GM12878 (cell line): ENCODE data around the gene EFHC1. TPM values are rescaled to one million over a fixed set of nuclear protein-coding genes. Genes with fewer than 3 reads are reported as not detected.

Source experiments
- ATAC-seq: fragments of 200-7000 bp; cut with Tn5 transposase; 3 replicates; pipeline ENCODE4 v1.9.1; 2020; ENCODE audit warnings: mild to moderate bottlenecking, moderate library complexity
- BruUV-seq: library from RNA; stranded (reverse); fragments of 400-500 nt; replicated peaks from 2 replicates; lab custom pipeline; 2021; lab: Mats Ljungman, UMichigan
- CTCF ChIA-PET: fragments of 300-600 bp; sonication (Branson Sonifier 250); formaldehyde crosslinking; extraction: SDS; loops from one replicate; lab custom pipeline; 2021; ENCODE audit warnings: inconsistent platforms; lab: Yijun Ruan, JAX
- POLR2A ChIA-PET: fragments of 350-600 bp; formaldehyde crosslinking; extraction: SDS; loops from one replicate; lab custom pipeline; 2021; ENCODE audit warnings: inconsistent platforms; lab: Charles Lee
- RAD21 ChIA-PET: fragments of 300-600 bp; sonication (Branson Sonifier 250); formaldehyde crosslinking; loops from one replicate; lab custom pipeline; 2023; ENCODE audit warnings: antibody characterized with exemption; ENCODE audit not compliant: unreplicated experiment; lab: Charles Lee
- SMC1A ChIA-PET: fragments of 300-600 bp; sonication (Branson Sonifier 250); formaldehyde crosslinking; loops from one replicate; lab custom pipeline; 2023; ENCODE audit not compliant: unreplicated experiment, uncharacterized antibody; lab: Charles Lee
- DNase-seq: peaks from one replicate; pipeline ENCODE4 v3.0.0-alpha.2; 2011; ENCODE audit warnings: low read depth, low spot score
- FAIRE-seq: peaks from 3 replicates; lab custom pipeline; 2011; peaks lifted over from hg19 to GRCh38; lab: Jason Lieb, UNC
- H2AFZ ChIP-seq: 2 replicates; pipeline ENCODE4 v1.6.0; 2011; ENCODE audit warnings: low read depth, low read length, control low read depth; ENCODE audit not compliant: control insufficient read depth
- H3K27ac ChIP-seq: 2 replicates; pipeline ENCODE4 v1.5.1; 2011; ENCODE audit warnings: control low read depth; ENCODE audit not compliant: control insufficient read depth, insufficient read depth
- H3K27me3 ChIP-seq, 2 experiments: replicated peaks in 1 of 2; 2 replicates each; pipeline versions ENCODE4 v1.6.0 to v1.6.1; 2011; ENCODE audit warnings: low read length in 1 of 2; ENCODE audit not compliant: control insufficient read depth in 2 of 2, insufficient read depth in 2 of 2
- H3K36me3 ChIP-seq, 2 experiments: 2 replicates each; pipeline ENCODE4 v1.5.1; 2011; ENCODE audit warnings: low read length in 1 of 2; ENCODE audit not compliant: control insufficient read depth in 2 of 2, insufficient read depth in 2 of 2
- H3K4me1 ChIP-seq: 2 replicates; pipeline ENCODE4 v1.6.1; 2011; ENCODE audit warnings: mild to moderate bottlenecking, low read length, moderate library complexity, mixed read lengths; ENCODE audit not compliant: control insufficient read depth, insufficient read depth
- H3K4me2 ChIP-seq: 2 replicates; pipeline ENCODE4 v1.6.0; 2011; ENCODE audit warnings: control low read depth; ENCODE audit not compliant: control insufficient read depth, insufficient read depth
- H3K4me3 ChIP-seq: fragments of 200-600 bp; sonication (generic); 2 replicates; pipeline ENCODE4 v1.5.1; 2016
- H3K79me2 ChIP-seq: 2 replicates; pipeline ENCODE4 v1.6.0; 2011; ENCODE audit warnings: low read length; ENCODE audit not compliant: control insufficient read depth, insufficient read depth
- H3K9ac ChIP-seq: 2 replicates; pipeline ENCODE4 v1.8.0; 2011; ENCODE audit warnings: low read length, control low read depth, mixed read lengths; ENCODE audit not compliant: control insufficient read depth, insufficient read depth
- H3K9me3 ChIP-seq: replicated peaks from 3 replicates; pipeline ENCODE4 v1.5.1; 2011; ENCODE audit warnings: mild to moderate bottlenecking, low read length; ENCODE audit not compliant: control insufficient read depth, insufficient read depth
- H4K20me1 ChIP-seq: 2 replicates; pipeline ENCODE4 v1.6.0; 2011; ENCODE audit not compliant: control insufficient read depth, insufficient read depth
- ATF7 ChIP-seq: fragments of 450-650 bp; IDR thresholded peaks from 2 replicates; pipeline ENCODE4 v1.6.1; 2016; ENCODE audit warnings: low read depth, mild to moderate bottlenecking
- CHD2 ChIP-seq: IDR thresholded peaks from 2 replicates; pipeline ENCODE4 v1.6.1; 2011; ENCODE audit warnings: low read depth, low read length, improper control_type of control experiment, borderline replicate concordance
- EED ChIP-seq: sonication (generic); IDR thresholded peaks from 2 replicates; pipeline ENCODE4 v1.6.1; 2016; ENCODE audit warnings: antibody characterized with exemption, low read depth
- GABPA ChIP-seq: IDR thresholded peaks from 2 replicates; pipeline ENCODE4 v1.6.1; 2014; ENCODE audit warnings: antibody characterized with exemption, low read depth, mild to moderate bottlenecking, inconsistent platforms
- HCFC1 ChIP-seq: fragments of 150-350 bp; IDR thresholded peaks from 2 replicates; pipeline ENCODE4 v1.6.1; 2014; ENCODE audit warnings: low read length
- KLF5 ChIP-seq: fragments of 450-650 bp; IDR thresholded peaks from 2 replicates; pipeline ENCODE4 v1.6.1; 2014; ENCODE audit warnings: mild to moderate bottlenecking; ENCODE audit not compliant: partially characterized antibody
- NFXL1 ChIP-seq: fragments of 450-650 bp; IDR thresholded peaks from 2 replicates; pipeline ENCODE4 v1.6.1; 2017; ENCODE audit warnings: antibody characterized with exemption, mild to moderate bottlenecking, borderline replicate concordance
- NKRF ChIP-seq: fragments of 450-650 bp; conservative IDR thresholded peaks from 2 replicates; pipeline ENCODE4 v1.6.1; 2017; ENCODE audit warnings: mild to moderate bottlenecking, moderate library complexity
- NR2C1 ChIP-seq: fragments of 450-650 bp; IDR thresholded peaks from 2 replicates; pipeline ENCODE4 v1.6.1; 2017; ENCODE audit warnings: antibody characterized with exemption, mild to moderate bottlenecking, moderate library complexity
- NR2C2 ChIP-seq: IDR thresholded peaks from 2 replicates; pipeline ENCODE4 v1.6.1; 2011; ENCODE audit warnings: borderline replicate concordance, low read depth; ENCODE audit not compliant: control insufficient read depth, insufficient read length
- POLR2AphosphoS5 ChIP-seq: IDR thresholded peaks from 2 replicates; pipeline ENCODE4 v1.6.1; 2011; ENCODE audit warnings: mild to moderate bottlenecking, low read length, inconsistent platforms
- RAD51 ChIP-seq: fragments of 450-650 bp; IDR thresholded peaks from 2 replicates; pipeline ENCODE4 v1.6.1; 2016; ENCODE audit warnings: moderate library complexity, mild to moderate bottlenecking, inconsistent platforms
- RB1 ChIP-seq: fragments of 450-650 bp; formaldehyde crosslinking; IDR thresholded peaks from 2 replicates; pipeline ENCODE4 v1.6.1; 2017; ENCODE audit warnings: mild to moderate bottlenecking, borderline replicate concordance
- SMARCA5 ChIP-seq: fragments of 450-650 bp; IDR thresholded peaks from 2 replicates; pipeline ENCODE4 v1.6.1; 2017; ENCODE audit warnings: mild to moderate bottlenecking
- SMC3 ChIP-seq: IDR thresholded peaks from 2 replicates; pipeline ENCODE4 v1.6.1; 2011; ENCODE audit warnings: low read length, improper control_type of control experiment, borderline replicate concordance
- WGBS: methylation state at CpG from one replicate; pipeline ENCODE4 v1.1.6; 2016; ENCODE audit warnings: low lambda C conversion rate; ENCODE audit not compliant: insufficient replicate concordance, insufficient coverage; ENCODE audit errors: missing lambda C conversion rate; 5-methylcytosine and 5-hydroxymethylcytosine counted together
- in situ Hi-C: fragments of 300-500 bp; cut with MboI; formaldehyde crosslinking; loops from 9 replicates; pipeline ENCODE4 v1.14.3; 2018; ENCODE audit warnings: mixed read lengths
- intact Hi-C: fragments of 100-400 bp; cut with micrococcal nuclease; formaldehyde crosslinking; loops from one replicate; pipeline ENCODE4 v1.14.2; 2022; ENCODE audit not compliant: unreplicated experiment
- polyA plus RNA-seq, 11 experiments: library from polyadenylated mRNA; depleted of rRNA in 4 of 11; unstranded in 6 of 11; stranded (reverse) in 5 of 11; fragments of >200 nt; fragmentation: Nextera tagmentation in 4 of 11; fragmentation: Illumina TruSeq in 1 of 11; extraction: Ambion mirVana in 4 of 11; extraction: Trizol in 1 of 11; gene quantifications; 1 replicate in 1 of 11; 2 replicates in 10 of 11; pipeline versions ENCODE4 v1.2.1 to v1.2.3, GENCODE V29; 2011 to 2016; ENCODE audit warnings: inconsistent platforms in 2 of 11, missing spikeins in 2 of 11, low read depth in 1 of 11
- total RNA-seq, 4 experiments: library from RNA; depleted of rRNA in 3 of 4; stranded (reverse); fragments of >200 nt in 3 of 4; fragmentation: Illumina TruSeq in 1 of 4; extraction: Trizol in 1 of 4; gene quantifications; 2 replicates each; pipeline versions ENCODE4 v1.2.1 to v1.2.3, GENCODE V29; 2013 to 2021
- TF ChIP-seq, protein P1 (sequence below): fragments of 450-650 bp; IDR thresholded peaks from 2 replicates; pipeline ENCODE4 v1.6.1; 2017; ENCODE audit warnings: mild to moderate bottlenecking

The EFHC1 gene
- total and polyA plus RNA-seq, 10 of the 15 experiments (the other 5 are each of a cell fraction or from before 2014, with no cell fraction given): 5.5 to 14.5 (median 8.8) TPM

GRCh38 chr6:52454556-52454955, 34.4 kb downstream of the EFHC1 start:
- RAD21 ChIA-PET: no interaction called here
- no TSS peak for BruUV-seq
- H3K4me1 ChIP-seq: no peaks in the 10 kb centered on the region

DNA sequence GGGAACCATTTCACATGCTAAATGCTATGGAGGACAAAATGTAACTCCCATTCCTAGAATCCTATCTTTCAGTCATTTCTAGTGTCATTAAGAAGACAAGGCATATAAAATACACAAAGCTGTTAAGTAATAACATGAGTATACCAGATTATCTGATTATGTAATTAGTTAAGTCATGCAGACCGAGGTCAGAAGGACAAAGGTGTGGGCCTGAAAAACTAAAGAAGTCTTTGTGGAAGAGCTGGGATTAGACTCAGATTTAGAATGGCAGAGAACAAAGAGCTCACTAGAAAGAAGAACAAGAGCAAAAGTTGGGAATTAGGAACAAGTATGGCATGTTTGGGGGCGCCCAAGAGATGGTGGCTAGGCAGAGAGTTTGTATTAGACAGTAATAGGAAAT, 37.0 kb downstream of the EFHC1 start:
- CTCF ChIA-PET: no interaction called here
- H3K9me3 ChIP-seq: no peaks in the 10 kb centered on the region; the same call in 2 of the 3 replicates
- in situ Hi-C loops (no loop called here), intact Hi-C loops (no loop called here)
- ATAC-seq (no peak), FAIRE-seq (no peak), DNase-seq (no peak)
- no peaks in the 10 kb centered on the region for H3K79me2 ChIP-seq
- no peak overlapping the region for H3K4me3 ChIP-seq
- H3K27me3 ChIP-seq: no peaks in the 10 kb centered on the region
- H3K36me3 ChIP-seq: no peaks in the 10 kb centered on the region
- WGBS: 82% methylated on average over 2 of the region's 2 CpGs
- RAD21 ChIA-PET: no interaction called here
- H3K4me2 ChIP-seq: no peak overlapping the region
- no peak overlapping the region for H2AFZ ChIP-seq
- SMC1A ChIA-PET: interaction anchor here (0.8 kb wide), 1 partner anchor 25 kb away, joined by 3 read pairs; no protein-coding TSS in a partner anchor
- no peak overlapping the region for H3K9ac ChIP-seq
- H3K4me1 ChIP-seq: no peaks in the 10 kb centered on the region
- POLR2A ChIA-PET: no interaction called here
- no peak overlapping the region for H3K27ac ChIP-seq
- BruUV-seq: no TSS peak
- H4K20me1 ChIP-seq: no peaks in the 10 kb centered on the region
- no peak for TF ChIP-seq KLF5
- TF ChIP-seq NFXL1: no peak
- TF ChIP-seq NR2C1: no peak
- TF ChIP-seq ATF7: no peak
- no peak for TF ChIP-seq POLR2AphosphoS5
- no peak for TF ChIP-seq GABPA
- no peak for TF ChIP-seq NR2C2
- no peak for TF ChIP-seq HCFC1
- TF ChIP-seq EED: no peak
- TF ChIP-seq RAD51: no peak
- no peak for TF ChIP-seq RB1
- no peak for TF ChIP-seq SMC3
- TF ChIP-seq NKRF: no peak

More at GRCh38 chr6:52454556-52454955, 34.4 kb downstream of the EFHC1 start:
- Histone ChIP-seq H4K20me1 (no peaks in the 10 kb centered on the region), H3K27me3 (no peaks in the 10 kb centered on the region), H3K79me2 (no peaks in the 10 kb centered on the region), H3K36me3 (no peaks in the 10 kb centered on the region), H2AFZ (no peak overlapping the region), H3K4me2 (no peak overlapping the region)
- POLR2A ChIA-PET: no interaction called here
- WGBS: 96% methylated on average over 2 of the region's 2 CpGs
- ATAC-seq: no peak
- CTCF ChIA-PET: interaction anchor here (0.9 kb wide), 1 partner anchor 22 kb away, joined by 3 read pairs; no protein-coding TSS in a partner anchor
- intact Hi-C loops: no loop called here
- in situ Hi-C loops: no loop called here
- SMC1A ChIA-PET: interaction anchor here (0.8 to 1.7 kb wide), 2 partner anchors 33 to 39 kb away, joined by 5 to 6 read pairs; no protein-coding TSS in a partner anchor
- TF ChIP-seq SMARCA5 (no peak), CHD2 (no peak)
- TF ChIP-seq, protein P1, sequence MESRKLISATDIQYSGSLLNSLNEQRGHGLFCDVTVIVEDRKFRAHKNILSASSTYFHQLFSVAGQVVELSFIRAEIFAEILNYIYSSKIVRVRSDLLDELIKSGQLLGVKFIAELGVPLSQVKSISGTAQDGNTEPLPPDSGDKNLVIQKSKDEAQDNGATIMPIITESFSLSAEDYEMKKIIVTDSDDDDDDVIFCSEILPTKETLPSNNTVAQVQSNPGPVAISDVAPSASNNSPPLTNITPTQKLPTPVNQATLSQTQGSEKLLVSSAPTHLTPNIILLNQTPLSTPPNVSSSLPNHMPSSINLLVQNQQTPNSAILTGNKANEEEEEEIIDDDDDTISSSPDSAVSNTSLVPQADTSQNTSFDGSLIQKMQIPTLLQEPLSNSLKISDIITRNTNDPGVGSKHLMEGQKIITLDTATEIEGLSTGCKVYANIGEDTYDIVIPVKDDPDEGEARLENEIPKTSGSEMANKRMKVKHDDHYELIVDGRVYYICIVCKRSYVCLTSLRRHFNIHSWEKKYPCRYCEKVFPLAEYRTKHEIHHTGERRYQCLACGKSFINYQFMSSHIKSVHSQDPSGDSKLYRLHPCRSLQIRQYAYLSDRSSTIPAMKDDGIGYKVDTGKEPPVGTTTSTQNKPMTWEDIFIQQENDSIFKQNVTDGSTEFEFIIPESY: no peak
- TF ChIP-seq, all 136 proteins: peak for 0
- H3K9ac ChIP-seq: no peak overlapping the region
- no peak overlapping the region for H3K4me3 ChIP-seq
- FAIRE-seq: no peak
- no peak overlapping the region for H3K27ac ChIP-seq
- peaks cover 3% of the 10 kb centered on the region; the same call in 2 of the 3 replicates for H3K9me3 ChIP-seq
- DNase-seq: no peak
